GM18499 (cell line): ENCODE results near the gene C4A.
"Not testable (repeated sequence)": the region's sequence is repeated elsewhere in the genome, so short reads cannot be mapped to it uniquely, and the experiment has no call there.

ENCODE experiments used
- ATAC-seq: cut with Tn5 transposase; IDR thresholded peaks from one replicate; pipeline ENCODE4 v1.9.1; 2021; ENCODE audit warnings: moderate number of reproducible peaks; ENCODE audit not compliant: insufficient read depth, unreplicated experiment

C4A gene

DNA sequence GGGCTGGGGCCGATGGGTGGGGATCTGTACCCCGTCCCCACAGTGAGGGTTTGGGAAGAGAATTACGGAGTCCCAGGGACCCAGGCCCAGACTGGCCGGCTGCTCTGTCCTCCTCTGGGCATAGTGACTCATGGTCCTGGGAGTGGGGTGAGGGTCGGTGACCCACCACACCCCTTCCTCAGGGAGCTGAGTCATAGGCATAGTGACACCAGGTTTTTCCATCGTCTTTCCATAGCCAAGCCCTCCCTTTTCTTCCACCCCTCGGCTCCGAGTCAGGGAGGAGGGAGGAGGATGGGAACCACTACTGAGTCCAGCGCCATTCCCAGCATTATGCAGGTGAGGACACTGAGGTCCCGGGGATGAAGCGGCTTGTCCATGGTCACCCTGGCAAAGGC is 65.2 kb downstream of the C4A start:
- no peak for ATAC-seq

DNA sequence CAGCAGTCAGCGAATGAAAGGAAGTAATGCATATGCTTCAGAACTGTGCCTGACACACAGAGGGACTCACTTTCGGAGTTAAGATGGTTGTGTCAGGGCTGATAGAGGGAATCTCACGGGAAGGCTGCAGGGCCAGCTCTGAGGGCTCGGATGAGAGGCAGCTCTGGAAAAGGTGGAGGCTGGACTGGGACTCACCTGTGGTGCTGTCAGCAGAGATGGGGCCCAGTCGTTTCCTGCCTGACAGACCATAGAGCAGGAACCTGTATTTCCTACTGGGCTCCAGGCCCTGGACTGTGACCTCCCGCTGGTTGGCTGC is 65.6 kb downstream of the C4A start:
- no peak for ATAC-seq

DNA sequence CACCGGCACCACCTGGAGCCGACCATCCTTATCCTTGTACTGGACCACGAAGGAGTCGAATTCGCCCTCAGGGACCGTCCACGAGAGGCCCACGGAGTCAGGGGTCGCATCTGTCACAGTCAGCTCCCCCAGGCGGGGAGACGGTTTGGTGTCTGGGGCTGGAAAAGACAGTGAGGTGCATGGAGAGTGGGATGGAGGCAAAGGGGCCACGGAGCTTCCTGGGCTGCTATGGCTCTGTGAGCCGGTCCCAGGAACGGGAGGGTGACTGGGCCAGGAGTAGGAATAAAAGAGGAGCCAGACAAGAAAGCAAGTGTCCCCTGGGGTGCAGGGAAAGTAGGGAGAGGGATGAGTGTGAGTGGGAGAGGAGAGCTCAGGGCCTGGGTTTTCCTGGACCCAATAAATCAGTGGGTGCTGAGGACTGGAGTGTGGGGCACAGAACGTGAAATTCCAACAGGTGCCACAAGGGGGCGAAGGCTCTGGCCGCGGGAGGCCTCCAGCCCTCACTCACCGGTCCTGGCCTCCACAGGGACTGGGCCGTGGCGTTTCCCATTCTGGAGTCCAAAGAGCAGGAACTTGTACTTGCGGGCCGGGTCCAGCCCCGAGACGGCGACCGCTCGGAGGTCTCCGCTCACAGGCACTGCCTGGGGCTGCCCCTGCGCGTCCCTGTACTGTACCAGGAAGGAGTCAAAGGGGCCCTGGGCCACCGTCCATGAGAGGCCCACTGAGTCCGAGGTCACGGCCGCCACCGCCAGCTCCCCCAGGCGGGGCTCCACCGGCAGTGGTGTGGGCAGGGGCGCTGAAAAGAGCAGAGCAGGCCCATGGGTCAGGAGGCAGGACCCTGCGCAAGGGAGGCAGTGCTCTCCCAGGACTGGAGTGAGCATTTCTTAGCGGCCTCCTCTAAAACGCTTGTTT is 66.3 kb downstream of the C4A start:
- no peak for ATAC-seq

DNA sequence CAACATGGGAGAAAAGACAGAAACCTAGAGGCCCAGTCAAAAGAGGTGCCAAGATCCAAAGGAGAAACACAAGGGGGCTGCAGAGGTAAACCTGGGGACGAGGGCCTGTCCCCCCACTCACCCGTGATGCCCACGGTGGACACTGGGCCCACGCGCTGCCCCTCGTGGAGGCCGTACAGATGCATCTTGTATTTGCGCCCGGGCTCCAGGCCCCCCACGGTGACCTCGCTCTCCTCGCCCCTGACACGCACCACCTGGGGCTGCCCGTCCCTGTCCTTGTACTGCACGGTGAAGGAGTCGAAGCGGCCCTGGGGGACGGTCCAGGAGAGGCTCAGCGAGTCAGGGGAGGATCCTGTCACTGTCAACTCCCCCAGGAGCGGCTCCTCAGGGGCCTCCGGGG is 67.3 kb downstream of the C4A start:
- ATAC-seq: not testable (repeated sequence)

DNA sequence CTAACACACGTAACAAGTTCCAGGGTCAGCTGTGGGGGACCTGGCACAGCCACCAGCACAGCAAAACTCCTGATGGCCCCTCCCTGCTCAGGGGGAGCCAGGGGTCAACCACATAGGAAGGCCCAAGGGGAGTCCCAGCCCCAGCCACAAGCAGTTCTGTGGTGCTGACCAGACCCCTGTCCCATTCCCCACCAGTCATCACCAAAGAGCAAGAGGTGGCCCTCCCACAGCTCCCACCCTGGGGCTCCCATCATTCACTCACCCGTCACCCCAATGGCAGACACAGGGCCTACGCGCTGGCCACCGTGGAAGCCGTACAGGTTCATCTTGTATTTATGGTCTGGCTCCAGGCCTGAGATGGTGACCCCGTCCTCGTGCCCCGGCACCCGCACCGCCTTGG is 67.9 kb downstream of the C4A start:
- not testable (repeated sequence) for ATAC-seq

DNA sequence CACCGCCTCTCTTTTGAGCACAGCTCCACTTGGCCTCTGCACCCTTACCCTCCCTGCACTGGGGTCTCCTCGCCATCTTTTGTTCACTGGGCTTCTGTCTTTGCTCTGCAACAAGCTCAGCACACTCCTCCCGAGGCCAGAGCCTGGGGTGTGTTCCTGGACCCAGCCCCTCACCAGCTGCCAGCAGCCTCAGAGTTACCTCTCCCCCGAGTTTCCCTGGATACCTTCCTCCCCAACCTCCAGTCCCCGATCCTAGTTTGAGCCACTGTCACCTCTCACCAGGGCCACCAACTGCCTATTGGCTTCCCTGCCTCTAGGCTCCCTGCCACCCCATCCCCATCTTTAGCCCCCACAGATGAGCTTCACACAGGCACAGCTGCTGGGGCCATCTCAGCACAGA is 68.7 kb downstream of the C4A start:
- no peak for ATAC-seq
